Upper lobe of right lung (tissue), 1 donor: ENCODE measurements around the gene LMBR1. TPM values are rescaled to one million over a fixed set of nuclear protein-coding genes. Genes with fewer than 3 reads are reported as not detected.
"Not testable (repeated sequence)": the region's sequence is repeated elsewhere in the genome, so short reads cannot be mapped to it uniquely, and the experiment has no call there.

ENCODE experiments used
- ATAC-seq: fragments of 200-7000 bp; cut with Tn5 transposase; one replicate; pipeline ENCODE4 v1.9.1; 2020; ENCODE audit warnings: mild to moderate bottlenecking, moderate library complexity
- DNase-seq: peaks from one replicate; pipeline ENCODE4 v3.0.0-alpha.2; 2020
- H3K27ac ChIP-seq: fragments of 200-600 bp; one replicate; pipeline ENCODE4 v1.8.0; 2022
- H3K27me3 ChIP-seq: fragments of 200-600 bp; one replicate; pipeline ENCODE4 v1.8.0; 2022; ENCODE audit warnings: mild to moderate bottlenecking
- H3K36me3 ChIP-seq: fragments of 200-600 bp; one replicate; pipeline ENCODE4 v1.8.0; 2022
- H3K4me1 ChIP-seq: fragments of 200-600 bp; one replicate; pipeline ENCODE4 v1.8.0; 2022
- H3K4me3 ChIP-seq: fragments of 200-600 bp; one replicate; pipeline ENCODE4 v1.8.0; 2022; ENCODE audit warnings: mild to moderate bottlenecking
- H3K9me3 ChIP-seq: fragments of 200-600 bp; one replicate; pipeline ENCODE4 v1.8.0; 2022
- CTCF ChIP-seq: fragments of 200-600 bp; IDR thresholded peaks from one replicate; pipeline ENCODE4 v1.8.0; 2022; ENCODE audit warnings: antibody characterized with exemption
- intact Hi-C: fragments of 100-400 bp; cut with DNase I; formaldehyde crosslinking; loops from one replicate; pipeline ENCODE4 v1.11.0; 2022
- long read RNA-seq: library from polyadenylated mRNA; unstranded; transcript quantifications from one replicate; pipeline ENCODE4 v2.0.0, GENCODE V29; 2021
- total RNA-seq: library from RNA; stranded (reverse); fragmentation: NEBNext Ultra II Directional; extraction: Animal tissue kit (Norgen Biotek cat#: 25700); gene quantifications from one replicate; pipeline ENCODE4 v1.2.1, GENCODE V29; 2021
- donor health status: DM: no; HTN: yes; CAD: no; lungs with severe emphysema.

The LMBR1 gene
- 70.5 TPM for total RNA-seq
- long read RNA-seq, full-length matches to known transcripts: 42 of 77 reads
- long read RNA-seq, partial matches to known transcripts: 11 of 77 reads
- long read RNA-seq, other reads (novel, unspliced or antisense): 24 of 77 reads

DNA sequence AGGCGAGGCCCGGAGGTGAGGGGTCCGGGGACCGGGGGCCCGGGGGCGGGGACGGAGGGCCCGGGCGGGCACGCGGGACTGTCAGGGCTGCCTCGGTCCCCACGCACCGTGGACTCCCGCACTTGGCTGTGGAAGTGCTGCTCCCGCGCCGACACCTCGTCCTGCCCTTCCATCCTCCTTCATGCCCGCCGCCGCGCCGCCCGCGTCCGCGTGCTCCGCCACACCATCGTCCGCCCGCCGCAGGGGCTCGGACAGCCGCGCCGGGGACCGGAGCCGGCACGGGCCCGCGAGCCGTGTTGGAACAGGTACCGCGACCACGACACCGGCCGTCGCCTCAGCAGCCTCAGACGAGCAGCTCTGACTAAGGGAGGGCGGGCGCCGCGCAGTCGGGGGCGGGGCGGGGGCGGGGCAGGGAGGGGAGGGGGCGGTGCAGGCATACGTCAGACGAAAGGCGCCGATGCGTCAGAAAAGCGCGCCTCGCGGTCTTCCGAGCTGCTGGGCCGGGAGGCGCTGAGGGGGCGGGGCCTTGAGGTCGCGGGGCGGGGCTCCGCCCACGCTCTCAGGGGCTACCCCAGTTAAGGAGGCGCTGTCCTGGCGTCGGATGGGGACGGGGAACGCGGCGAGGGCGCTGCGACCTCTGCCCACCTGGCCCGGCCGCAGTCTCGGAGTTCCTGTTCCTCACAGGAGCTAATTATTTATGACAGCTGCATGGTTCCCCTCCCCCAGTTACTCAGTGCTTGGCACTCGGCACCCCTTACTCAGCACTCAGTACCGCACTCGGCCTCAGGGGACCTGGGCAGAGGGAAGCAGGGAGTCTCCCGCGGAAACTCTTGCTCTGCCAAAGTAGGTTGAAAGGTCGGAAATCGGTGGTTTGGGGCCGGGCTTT lies at the start of gene LMBR1:
Gene LMBR1 (minus strand): TSS at position 363 of the 886 bp plus-strand sequence. CDS start 190 bp downstream, at position 173.
- TF ChIP-seq CTCF: peak; percentile 64
- ATAC-seq (peak; percentile 95), DNase-seq (peak; percentile 97)
- H3K36me3 ChIP-seq: no peaks in the 10 kb centered on the region
- peaks cover 19% of the 10 kb centered on the region for H3K4me1 ChIP-seq
- intact Hi-C loops: no loop called here
- H3K9me3 ChIP-seq: no peaks in the 10 kb centered on the region
- no peaks in the 10 kb centered on the region for H3K27me3 ChIP-seq
- H3K27ac ChIP-seq: peak within 1 kb of the TSS; percentile 92
- H3K4me3 ChIP-seq: peak within 1 kb of the TSS; percentile 89

DNA sequence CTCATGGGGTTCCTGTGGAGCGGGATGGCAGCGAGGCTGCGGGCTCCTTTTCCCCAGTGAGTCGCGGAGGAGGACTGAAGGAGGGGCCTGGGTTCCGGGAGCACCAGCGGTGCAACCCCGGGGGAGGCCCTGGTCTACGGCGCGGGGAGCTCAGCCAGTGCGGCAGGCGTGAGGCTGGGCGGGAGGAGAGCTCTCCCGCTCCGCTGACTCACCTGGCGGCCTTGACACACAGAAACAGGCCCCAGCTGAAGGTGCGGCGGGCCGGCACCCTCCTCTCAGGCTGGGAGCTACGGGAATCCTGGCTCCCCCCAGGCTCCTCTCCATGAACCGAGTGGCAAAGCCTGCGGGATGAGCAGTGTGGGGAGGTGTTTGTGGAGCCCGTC lies 49.7 kb upstream of the LMBR1 start:
- Histone ChIP-seq H3K4me1 (no peaks in the 10 kb centered on the region), H3K36me3 (no peaks in the 10 kb centered on the region), H3K27me3 (peaks cover 18% of the 10 kb centered on the region), H3K9me3 (no peaks in the 10 kb centered on the region), H3K27ac (no peak overlapping the region), H3K4me3 (no peak overlapping the region)
- TF ChIP-seq CTCF: no peak
- intact Hi-C loops: no loop called here
- ATAC-seq (peak; percentile 42), DNase-seq (no peak)

DNA sequence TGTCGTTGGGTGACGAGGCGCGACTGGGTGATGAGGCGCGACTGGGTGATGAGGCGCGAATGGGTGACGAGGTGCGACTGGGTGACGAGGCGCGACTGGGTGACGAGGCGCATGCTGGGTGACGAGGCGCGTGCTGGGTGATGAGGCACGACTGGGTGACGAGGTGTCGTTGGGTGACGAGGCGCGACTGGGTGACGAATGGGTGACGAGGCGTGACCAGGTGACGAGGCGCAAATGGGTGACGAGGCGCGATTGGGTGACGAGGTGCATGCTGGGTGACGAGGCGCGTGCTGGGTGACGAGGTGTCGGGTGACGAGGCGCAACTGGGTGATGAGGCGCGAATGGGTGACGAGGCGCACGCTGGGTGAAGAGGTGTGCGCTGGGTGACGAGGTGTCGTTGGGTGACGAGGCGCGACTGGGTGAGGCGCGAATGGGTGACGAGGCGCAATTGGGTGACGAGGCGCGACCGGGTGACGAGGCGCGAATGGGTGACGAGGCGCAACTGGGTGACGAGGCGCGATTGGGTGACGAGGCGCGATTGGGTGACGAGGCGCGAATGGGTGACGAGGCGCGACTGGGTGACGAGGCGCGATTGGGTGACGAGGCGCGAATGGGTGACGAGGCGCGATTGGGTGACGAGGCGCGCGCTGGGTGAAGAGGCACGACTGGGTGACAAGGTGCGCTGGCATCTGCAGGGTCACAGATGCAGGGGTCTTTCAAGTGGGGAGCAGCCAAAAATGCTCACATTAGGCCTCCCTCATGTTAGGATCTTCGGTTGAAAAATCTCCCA lies 48.6 kb upstream of the LMBR1 start:
- DNase-seq (no peak), ATAC-seq (no peak)
- TF ChIP-seq CTCF: no peak
- Histone ChIP-seq H3K4me1 (no peaks in the 10 kb centered on the region), H3K36me3 (no peaks in the 10 kb centered on the region), H3K4me3 (no peak overlapping the region), H3K9me3 (no peaks in the 10 kb centered on the region), H3K27me3 (peaks cover 18% of the 10 kb centered on the region), H3K27ac (no peak overlapping the region)
- intact Hi-C loops: no loop called here

DNA sequence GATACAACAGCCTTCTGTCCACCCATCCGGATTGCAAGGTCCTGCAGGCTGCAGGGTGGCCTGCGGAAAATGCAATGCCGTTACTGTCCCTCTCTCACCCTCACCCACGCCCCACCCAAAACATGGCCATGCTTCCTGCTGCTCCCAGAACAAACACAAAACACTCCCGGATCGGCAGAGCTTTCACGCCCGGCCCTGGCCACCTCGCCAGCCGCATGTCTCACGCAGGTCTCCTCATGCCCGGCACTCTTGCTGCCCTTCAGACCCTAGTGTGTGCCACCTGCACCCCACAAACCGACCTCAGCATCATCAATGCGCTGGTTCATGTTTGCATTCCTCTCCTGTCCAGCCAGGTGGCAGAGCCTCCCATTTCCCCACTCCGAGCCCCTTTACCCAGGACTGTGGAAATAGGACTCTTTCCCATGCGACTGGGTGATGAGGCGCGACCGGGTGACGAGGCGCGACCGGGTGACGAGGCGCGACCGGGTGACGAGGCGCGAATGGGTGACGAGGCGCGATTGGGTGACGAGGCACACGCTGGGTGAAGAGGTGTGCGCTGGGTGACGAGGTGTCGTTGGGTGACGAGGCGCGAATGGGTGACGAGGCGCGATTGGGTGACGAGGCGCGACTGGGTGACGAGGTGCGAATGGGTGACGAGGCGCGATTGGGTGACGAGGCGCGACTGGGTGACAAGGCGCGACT lies 47.6 kb upstream of the LMBR1 start:
- Histone ChIP-seq H3K9me3 (no peaks in the 10 kb centered on the region), H3K27ac (no peak overlapping the region), H3K4me1 (no peaks in the 10 kb centered on the region), H3K4me3 (no peak overlapping the region), H3K27me3 (peaks cover 18% of the 10 kb centered on the region), H3K36me3 (no peaks in the 10 kb centered on the region)
- TF ChIP-seq CTCF: no peak
- intact Hi-C loops: no loop called here
- DNase-seq (no peak), ATAC-seq (no peak)

DNA sequence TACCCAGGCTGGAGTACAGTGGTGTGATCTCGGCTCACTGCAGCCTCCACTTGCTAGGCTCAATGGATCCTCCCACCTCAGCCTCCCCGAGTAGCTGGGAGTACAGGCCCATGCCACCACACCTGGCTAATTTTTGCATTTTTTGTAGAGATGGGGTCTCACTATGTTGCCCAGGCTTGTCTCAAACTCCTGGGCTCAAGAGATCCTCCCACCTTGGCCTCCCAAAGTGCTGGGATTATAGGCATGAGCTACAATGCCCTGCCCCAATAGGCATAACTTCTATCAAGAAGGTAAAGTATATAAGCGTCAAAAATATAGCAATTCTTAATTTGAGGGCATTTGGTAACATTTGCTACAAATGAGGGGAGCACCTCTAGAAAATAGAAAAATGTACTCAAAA lies 43.8 kb upstream of the LMBR1 start:
- ATAC-seq, intact Hi-C loops, H3K27ac ChIP-seq, H3K36me3 ChIP-seq, H3K4me1 ChIP-seq, H3K4me3 ChIP-seq, H3K27me3 ChIP-seq, DNase-seq, H3K9me3 ChIP-seq: not testable (repeated sequence)
